ENCODE results near the gene SLAMF9.

GRCh38 chr1:159949123-159949522 lies 4.9 kb downstream of the SLAMF9 start:
- TF ChIP-seq EP300 (IDR thresholded peaks at IDR 0.05; ENCODE audit: borderline replicate concordance in 1 of 2, low read depth in 2 of 2, low read length in 2 of 2): no peak
- no peak for TF ChIP-seq POU5F1 (IDR thresholded peaks at IDR 0.05; ENCODE audit: low read depth, low read length)
- TF ChIP-seq SIX5 (IDR thresholded peaks at IDR 0.05; ENCODE audit: low read depth, low read length): no peak
- no peak for TF ChIP-seq SRF (IDR thresholded peaks at IDR 0.05; ENCODE audit: low read depth, low read length)
- no peak for TF ChIP-seq POLR2A (IDR thresholded peaks at IDR 0.05; ENCODE audit: control extremely low read depth in 1 of 2, low read depth in 2 of 2, low read length in 2 of 2)
- no peak for TF ChIP-seq EGR1 (IDR thresholded peaks at IDR 0.05; ENCODE audit: borderline replicate concordance, low read depth, low read length)
- no peak for TF ChIP-seq EZH2 (IDR thresholded peaks at IDR 0.05; ENCODE audit: low read depth, low read length, severe bottlenecking)

Measured in H1 (cell line).